Neural progenitor cell (in vitro differentiated cells): Measurements from ENCODE around the gene SPAG16. TPM values are rescaled to one million over a fixed set of nuclear protein-coding genes. Genes with fewer than 3 reads are reported as not detected.

Experiments
- DNase-seq: peaks from one replicate; pipeline ENCODE4 v3.0.0-alpha.2; 2016; ENCODE audit warnings: low spot score
- H2AFZ ChIP-seq: fragments of 200-600 bp; sonication (generic); replicated peaks from 2 replicates; pipeline ENCODE4 v1.6.1; 2016; ENCODE audit warnings: antibody characterized with exemption
- H3F3A ChIP-seq: fragments of 200-600 bp; sonication (generic); 2 replicates; pipeline ENCODE4 v1.6.1; 2016; ENCODE audit warnings: antibody characterized with exemption, low read depth
- H3K27ac ChIP-seq: fragments of 200-600 bp; sonication (generic); 2 replicates; pipeline ENCODE4 v1.5.1; 2016; ENCODE audit warnings: mild to moderate bottlenecking
- H3K27me3 ChIP-seq: fragments of 200-600 bp; sonication (generic); 2 replicates; pipeline ENCODE4 v1.6.1; 2016; ENCODE audit warnings: mild to moderate bottlenecking, moderate library complexity
- H3K36me3 ChIP-seq: fragments of 200-600 bp; sonication (generic); 2 replicates; pipeline ENCODE4 v1.5.1; 2016
- H3K4me1 ChIP-seq: fragments of 200-600 bp; sonication (generic); 2 replicates; pipeline ENCODE4 v1.6.1; 2016; ENCODE audit warnings: mixed run types
- H3K4me2 ChIP-seq: fragments of 200-600 bp; sonication (generic); 2 replicates; pipeline ENCODE4 v1.6.1; 2016
- H3K4me3 ChIP-seq: fragments of 200-600 bp; sonication (generic); 2 replicates; pipeline ENCODE4 v1.5.1; 2016
- H3K79me2 ChIP-seq: fragments of 200-600 bp; sonication (generic); 2 replicates; pipeline ENCODE4 v1.6.1; 2016; ENCODE audit warnings: low read depth
- H3K9ac ChIP-seq: fragments of 200-600 bp; sonication (generic); 2 replicates; pipeline ENCODE4 v1.6.1; 2016
- H3K9me3 ChIP-seq: fragments of 200-600 bp; sonication (generic); 2 replicates; pipeline ENCODE4 v1.5.1; 2016; ENCODE audit warnings: low read depth
- H4K20me1 ChIP-seq: fragments of 200-600 bp; sonication (generic); 2 replicates; pipeline ENCODE4 v1.6.1; 2016; ENCODE audit warnings: low read depth
- H3K27ac Mint-ChIP-seq: 3 replicates; pipeline ENCODE4 v1.8.0; 2021; ENCODE audit warnings: mixed read lengths
- H3K27me3 Mint-ChIP-seq: 2 replicates; pipeline ENCODE4 v1.8.0; 2022; ENCODE audit warnings: low read depth, mild to moderate bottlenecking, inconsistent platforms, moderate library complexity, mixed read lengths; ENCODE audit not compliant: insufficient read depth
- H3K36me3 Mint-ChIP-seq: 3 replicates; pipeline ENCODE4 v1.8.0; 2021; ENCODE audit warnings: mixed read lengths
- H3K4me1 Mint-ChIP-seq: 3 replicates; pipeline ENCODE4 v1.8.0; 2021; ENCODE audit warnings: mixed read lengths
- H3K4me3 Mint-ChIP-seq: 3 replicates; pipeline ENCODE4 v1.8.0; 2021; ENCODE audit warnings: mild to moderate bottlenecking, moderate library complexity, mixed read lengths
- H3K9me3 Mint-ChIP-seq: 3 replicates; pipeline ENCODE4 v1.8.0; 2020; ENCODE audit warnings: mixed read lengths
- CTCF ChIP-seq: fragments of 200-600 bp; sonication (generic); IDR thresholded peaks from 2 replicates; pipeline ENCODE4 v1.5.1; 2017; ENCODE audit warnings: antibody characterized with exemption, mild to moderate bottlenecking
- EZH2 ChIP-seq: fragments of 200-600 bp; sonication (generic); IDR thresholded peaks from 2 replicates; pipeline ENCODE4 v1.6.1; 2017; ENCODE audit warnings: antibody characterized with exemption, mild to moderate bottlenecking, moderate library complexity
- EZH2phosphoT487 ChIP-seq: fragments of 200-600 bp; sonication (generic); IDR thresholded peaks from 2 replicates; pipeline ENCODE4 v1.6.1; 2017; ENCODE audit warnings: antibody characterized with exemption
- total RNA-seq: library from RNA; depleted of rRNA; stranded (reverse); fragments of >200 nt; gene quantifications from 2 replicates; pipeline ENCODE4 v1.2.3, GENCODE V29; 2015; ENCODE audit warnings: low replicate concordance

Gene SPAG16
- total RNA-seq, 1 donor from 2014 or later = 70.3 TPM

GRCh38 chr2:214066862-214067261 lies 782.6 kb downstream of the SPAG16 start:
- H2AFZ ChIP-seq = no peak overlapping the region
- peaks cover 16% of the 10 kb centered on the region for H3K4me1 ChIP-seq
- Mint-ChIP-seq H3K4me3 (no peak overlapping the region), H3K27ac (no peak overlapping the region), H3K27me3 (peaks cover 2% of the 10 kb centered on the region), H3K9me3 (no peaks in the 10 kb centered on the region), H3K36me3 (no peaks in the 10 kb centered on the region), H3K4me1 (peaks cover 22% of the 10 kb centered on the region)
- H3K4me2 ChIP-seq = peak overlapping the region; percentile 14
- H4K20me1 ChIP-seq = no peaks in the 10 kb centered on the region
- peak; percentile 55 for DNase-seq
- no peaks in the 10 kb centered on the region for H3F3A ChIP-seq
- TF ChIP-seq EZH2phosphoT487 (no peak), EZH2 (no peak), CTCF (no peak)
- no peak overlapping the region for H3K9ac ChIP-seq
- H3K27me3 ChIP-seq = no peaks in the 10 kb centered on the region
- H3K4me3 ChIP-seq = no peak overlapping the region
- no peaks in the 10 kb centered on the region for H3K79me2 ChIP-seq
- no peaks in the 10 kb centered on the region for H3K36me3 ChIP-seq
- H3K27ac ChIP-seq = peak overlapping the region; percentile 42
- no peaks in the 10 kb centered on the region for H3K9me3 ChIP-seq

DNA sequence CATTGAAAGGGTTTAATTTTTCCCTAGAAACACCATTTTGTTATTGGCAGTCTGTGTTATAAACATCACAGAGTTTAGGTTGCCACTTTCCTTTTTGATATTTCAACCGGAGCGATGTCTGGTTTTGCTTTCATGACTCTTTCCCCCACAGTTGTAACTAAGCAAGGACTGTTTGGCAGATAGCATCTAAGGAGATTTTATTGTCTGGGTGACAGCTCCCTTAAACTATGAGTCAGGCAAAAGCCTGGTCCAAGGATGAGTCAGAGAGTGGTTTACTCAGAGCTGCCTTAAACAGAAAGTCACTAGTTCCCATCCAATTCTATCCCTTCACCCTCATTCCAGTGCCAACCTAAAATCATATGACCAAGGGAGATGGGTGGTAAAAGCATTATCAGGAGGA lies 785.0 kb downstream of the SPAG16 start:
- TF ChIP-seq CTCF (no peak), EZH2 (no peak), EZH2phosphoT487 (no peak)
- Mint-ChIP-seq H3K4me3 (no peak overlapping the region), H3K9me3 (no peaks in the 10 kb centered on the region), H3K36me3 (no peaks in the 10 kb centered on the region), H3K4me1 (peaks cover 22% of the 10 kb centered on the region), H3K27me3 (no peaks in the 10 kb centered on the region), H3K27ac (no peak overlapping the region)
- Histone ChIP-seq H3K27me3 (no peaks in the 10 kb centered on the region), H3K9ac (no peak overlapping the region), H3K27ac (no peak overlapping the region), H3K4me1 (peaks cover 16% of the 10 kb centered on the region), H3K4me3 (no peak overlapping the region), H4K20me1 (no peaks in the 10 kb centered on the region), H2AFZ (no peak overlapping the region), H3K4me2 (no peak overlapping the region), H3K79me2 (no peaks in the 10 kb centered on the region), H3K9me3 (no peaks in the 10 kb centered on the region), H3F3A (no peaks in the 10 kb centered on the region), H3K36me3 (no peaks in the 10 kb centered on the region)
- no peak for DNase-seq

- Histone ChIP-seq H4K20me1 (no peaks in the 10 kb centered on the region), H3K27ac (no peak overlapping the region), H3K4me2 (no peak overlapping the region), H3K4me1 (no peaks in the 10 kb centered on the region), H2AFZ (no peak overlapping the region), H3K79me2 (no peaks in the 10 kb centered on the region), H3K9me3 (no peaks in the 10 kb centered on the region), H3K9ac (no peak overlapping the region), H3K36me3 (no peaks in the 10 kb centered on the region), H3F3A (no peaks in the 10 kb centered on the region), H3K4me3 (no peak overlapping the region), H3K27me3 (no peaks in the 10 kb centered on the region)
- Mint-ChIP-seq H3K27ac (no peak overlapping the region), H3K4me1 (no peaks in the 10 kb centered on the region), H3K4me3 (no peak overlapping the region), H3K27me3 (no peaks in the 10 kb centered on the region), H3K9me3 (no peaks in the 10 kb centered on the region), H3K36me3 (no peaks in the 10 kb centered on the region)
- no peak for DNase-seq
- TF ChIP-seq CTCF = no peak
- TF ChIP-seq EZH2phosphoT487 = no peak
- no peak for TF ChIP-seq EZH2
Measured at GRCh38 chr2:214075456-214075855, 791.2 kb downstream of the SPAG16 start.

GRCh38 chr2:214076527-214076926 lies 792.3 kb downstream of the SPAG16 start:
- H3K27me3 Mint-ChIP-seq = no peaks in the 10 kb centered on the region
- H3K79me2 ChIP-seq = no peaks in the 10 kb centered on the region
- H3K36me3 ChIP-seq = no peaks in the 10 kb centered on the region
- H3K4me1 Mint-ChIP-seq = no peaks in the 10 kb centered on the region
- H3K27ac ChIP-seq = no peak overlapping the region
- H3K4me3 ChIP-seq = no peak overlapping the region
- H4K20me1 ChIP-seq = no peaks in the 10 kb centered on the region
- no peak overlapping the region for H3K27ac Mint-ChIP-seq
- H3K9ac ChIP-seq = no peak overlapping the region
- H3K4me2 ChIP-seq = no peak overlapping the region
- H3K9me3 Mint-ChIP-seq = no peaks in the 10 kb centered on the region
- no peaks in the 10 kb centered on the region for H3K4me1 ChIP-seq
- H2AFZ ChIP-seq = no peak overlapping the region
- H3K36me3 Mint-ChIP-seq = no peaks in the 10 kb centered on the region
- H3K4me3 Mint-ChIP-seq = no peak overlapping the region
- H3K9me3 ChIP-seq = no peaks in the 10 kb centered on the region
- TF ChIP-seq EZH2phosphoT487 (no peak), CTCF (no peak), EZH2 (no peak)
- H3K27me3 ChIP-seq = no peaks in the 10 kb centered on the region
- DNase-seq = no peak
- no peaks in the 10 kb centered on the region for H3F3A ChIP-seq
